Testis (tissue), 3 donors: ENCODE measurements around the gene YEATS4. TPM values are rescaled to one million over a fixed set of nuclear protein-coding genes. Genes with fewer than 3 reads are reported as not detected.
A peak's percentile ranks its signal among the peaks of the same experiment; 100 is the strongest.

Experiments used
- DNase-seq: peaks from one replicate; pipeline ENCODE4 v3.0.0-alpha.2; 2019
- H3K27ac ChIP-seq, 2 donors: fragments of 200-600 bp; sonication (generic); one replicate each; pipeline ENCODE4 v1.5.1; 2019
- H3K27me3 ChIP-seq: fragments of 200-600 bp; sonication (generic); one replicate; pipeline ENCODE4 v1.5.1; 2019
- H3K36me3 ChIP-seq: fragments of 200-600 bp; sonication (generic); one replicate; pipeline ENCODE4 v1.5.1; 2017; ENCODE audit warnings: low read depth; ENCODE audit errors: missing control alignments
- H3K4me1 ChIP-seq: fragments of 200-600 bp; sonication (generic); one replicate; pipeline ENCODE4 v1.5.1; 2019
- H3K4me3 ChIP-seq, 2 donors: fragments of 200-600 bp; sonication (generic); one replicate each; pipeline ENCODE4 v1.5.1; 2017 to 2019
- H3K9me3 ChIP-seq: fragments of 200-600 bp; sonication (generic); one replicate; pipeline ENCODE4 v1.5.1; 2017
- CTCF ChIP-seq, 3 experiments: fragments of 450-650 bp in 2 of 3; fragments of 200-600 bp in 1 of 3; sonication (generic) in 1 of 3; IDR thresholded peaks; one replicate each; pipeline ENCODE4 v1.5.1; 2016 to 2019; ENCODE audit warnings: antibody characterized with exemption in 3 of 3, mild to moderate bottlenecking in 2 of 3, moderate library complexity in 1 of 3
- POLR2A ChIP-seq: fragments of 450-650 bp; IDR thresholded peaks from one replicate; pipeline ENCODE4 v1.6.1; 2017; ENCODE audit warnings: antibody characterized with exemption, mild to moderate bottlenecking, moderate library complexity
- WGBS, 2 donors: methylation state at CpG; one replicate each; pipeline ENCODE4 v1.1.5; 2018; 5-methylcytosine and 5-hydroxymethylcytosine counted together
- intact Hi-C: fragments of 100-400 bp; cut with DNase I; formaldehyde crosslinking; loops from one replicate; pipeline ENCODE4 v1.15.1; 2023; ENCODE audit warnings: low total_unique reads
- polyA plus RNA-seq: library from polyadenylated mRNA; stranded (reverse); fragments of 350-450 nt; fragmentation: Illumina TruSeq; extraction: RNeasy Lipid Tissue Mini Kit (QIAGEN cat#74804); gene quantifications from one replicate; pipeline ENCODE4 v1.2.3, GENCODE V29; 2014; ENCODE audit warnings: low read depth, low replicate concordance; ENCODE audit not compliant: insufficient read depth
- total RNA-seq, 2 donors: library from RNA; depleted of rRNA; stranded (reverse); fragments of >200 nt; gene quantifications; one replicate each; pipeline ENCODE4 v1.2.3, GENCODE V29; 2016

YEATS4 gene
- total and polyA plus RNA-seq, 3 donors from 2014 or later = 43.8 to 112 (median 48.4) TPM

DNA sequence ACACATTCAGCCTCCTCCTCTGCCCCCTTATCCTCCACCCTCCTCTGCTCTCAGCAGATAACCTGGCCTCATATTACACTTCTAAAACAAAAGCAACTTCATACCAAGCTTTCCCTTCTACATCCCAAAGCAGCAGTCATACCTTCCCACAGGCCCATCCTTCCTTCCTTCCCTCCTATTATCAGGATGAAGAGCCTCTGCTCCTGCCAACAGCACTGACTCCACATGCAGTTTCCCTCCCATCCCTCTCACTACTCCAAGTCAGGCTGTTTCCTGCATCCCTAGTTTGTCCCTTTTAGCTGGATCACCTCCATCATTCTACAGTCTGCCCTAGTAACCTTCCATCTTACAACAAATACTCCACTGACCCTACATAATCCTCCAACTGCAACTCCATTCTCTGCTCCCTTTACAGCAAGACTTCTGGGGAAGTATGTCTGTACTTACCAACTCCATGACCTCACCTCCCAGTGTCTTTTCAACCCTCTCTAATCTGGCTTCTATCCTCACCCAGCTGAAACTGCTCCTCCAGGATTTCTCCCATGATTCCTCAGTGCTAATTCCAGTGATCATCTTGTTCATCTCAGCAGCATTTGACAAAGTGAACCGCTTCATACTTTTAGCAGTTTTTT is 4.9 kb upstream of the YEATS4 start:
- Histone ChIP-seq H3K9me3 (no peaks in the 10 kb centered on the region), H3K36me3 (no peaks in the 10 kb centered on the region), H3K27ac (no peak overlapping the region), H3K27me3 (no peaks in the 10 kb centered on the region), H3K4me3 (no peak overlapping the region), H3K4me1 (no peaks in the 10 kb centered on the region)
- WGBS, 2 donors = 75 to 83% methylated on average over 1 of the region's 1 CpG
- intact Hi-C loops = no loop called here
- TF ChIP-seq POLR2A (no peak), CTCF (IDR thresholded peaks at IDR 0.05) (no peak)
- DNase-seq = no peak

DNA sequence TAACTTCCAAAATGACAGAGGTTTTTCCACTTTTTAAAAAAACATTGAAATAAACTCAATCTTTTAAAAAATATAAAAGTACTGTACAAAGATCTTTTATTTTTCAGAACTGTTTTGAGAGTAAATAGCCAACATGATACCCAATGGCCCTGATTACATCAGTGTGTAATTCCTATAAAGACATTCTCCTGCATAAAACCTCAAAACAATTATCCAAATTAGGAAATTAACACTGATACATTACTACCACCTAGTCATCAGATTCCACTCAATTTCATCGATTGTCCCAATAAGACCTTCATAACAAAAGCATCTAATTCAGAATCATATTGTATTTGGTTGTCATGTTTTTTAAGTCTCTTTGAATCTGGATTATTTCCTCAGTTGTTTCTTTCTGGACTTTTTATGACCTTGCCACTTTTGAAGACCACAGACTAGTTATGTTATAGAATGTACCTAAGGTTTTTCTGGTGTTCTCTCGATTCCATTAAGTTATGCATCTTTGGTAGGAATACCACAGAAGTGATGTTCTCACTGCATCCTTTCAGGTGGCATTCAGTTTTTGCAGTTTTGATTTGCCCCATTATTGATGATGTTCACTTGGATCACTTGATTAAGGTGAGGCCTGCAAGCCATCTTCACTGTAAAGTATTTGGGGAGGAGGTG is 4.0 kb upstream of the YEATS4 start:
- DNase-seq = no peak
- no peak for TF ChIP-seq POLR2A
- TF ChIP-seq CTCF (IDR thresholded peaks at IDR 0.05) = no peak
- WGBS, 2 donors = 68 to 72% methylated on average over 2 of the region's 2 CpGs
- Histone ChIP-seq H3K27me3 (no peaks in the 10 kb centered on the region), H3K4me1 (no peaks in the 10 kb centered on the region), H3K4me3 (no peak overlapping the region), H3K27ac (no peak overlapping the region), H3K9me3 (no peaks in the 10 kb centered on the region), H3K36me3 (no peaks in the 10 kb centered on the region)
- intact Hi-C loops = no loop called here

GRCh38 chr12:69360348-69360672 is 767 bp downstream of the YEATS4 start:
- TF ChIP-seq CTCF (IDR thresholded peaks at IDR 0.05) = no peak
- TF ChIP-seq POLR2A = no peak
- no peaks in the 10 kb centered on the region for H3K36me3 ChIP-seq
- no peaks in the 10 kb centered on the region for H3K9me3 ChIP-seq
- DNase-seq = no peak
- H3K4me1 ChIP-seq = no peaks in the 10 kb centered on the region
- H3K4me3 ChIP-seq = peak overlapping the region; percentile 76 to 88
- no peaks in the 10 kb centered on the region for H3K27me3 ChIP-seq
- intact Hi-C loops = no loop called here
- H3K27ac ChIP-seq = peak overlapping the region; percentile 90 to 99
- WGBS, 2 donors = 6 to 8% methylated on average over 10 of the region's 10 CpGs

DNA sequence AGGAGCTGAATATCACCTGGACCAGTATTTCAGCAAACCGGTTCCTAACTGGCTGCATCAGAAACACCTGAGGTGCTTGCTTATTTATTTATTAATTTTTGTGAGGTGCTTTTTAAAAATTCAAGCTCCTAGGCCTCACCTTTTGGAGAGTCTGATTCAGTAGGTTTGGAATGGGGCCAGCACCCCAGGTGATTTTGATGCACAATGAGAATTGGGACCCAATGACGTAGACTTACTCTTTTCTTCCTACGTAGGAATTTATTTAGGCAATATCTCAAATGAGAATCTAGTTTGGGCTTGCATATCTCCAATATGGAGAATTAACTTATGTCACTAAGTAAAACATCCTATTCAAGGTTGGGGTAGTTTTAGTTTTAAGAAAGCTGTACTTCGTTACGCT is 7.3 kb downstream of the YEATS4 start:
- Histone ChIP-seq H3K27me3 (no peaks in the 10 kb centered on the region), H3K27ac (no peak overlapping the region), H3K9me3 (no peaks in the 10 kb centered on the region), H3K36me3 (no peaks in the 10 kb centered on the region), H3K4me1 (no peaks in the 10 kb centered on the region), H3K4me3 (no peak overlapping the region)
- intact Hi-C loops = no loop called here
- TF ChIP-seq POLR2A (no peak), CTCF (IDR thresholded peaks at IDR 0.05) (no peak)
- WGBS, 2 donors = 97% methylated on average over 5 of the region's 5 CpGs
- no peak for DNase-seq

- Histone ChIP-seq H3K27me3 (no peaks in the 10 kb centered on the region), H3K27ac (no peak overlapping the region), H3K9me3 (no peaks in the 10 kb centered on the region), H3K36me3 (no peaks in the 10 kb centered on the region), H3K4me3 (no peak overlapping the region), H3K4me1 (no peaks in the 10 kb centered on the region)
- WGBS, 2 donors = 87 to 91% methylated on average over 1 of the region's 1 CpG
- DNase-seq = no peak
- TF ChIP-seq POLR2A (no peak), CTCF (IDR thresholded peaks at IDR 0.05) (no peak)
- intact Hi-C loops = no loop called here
Measured at GRCh38 chr12:69368171-69368570, 8.6 kb downstream of the YEATS4 start.
